Iris pigment epithelial cell (primary cell): Measurements from ENCODE around the gene LRRTM1.
A peak's percentile ranks its signal among the peaks of the same experiment; 100 is the strongest.

Experiments
- DNase-seq: peaks from one replicate; pipeline ENCODE4 v3.0.0-alpha.2; 2011; ENCODE audit warnings: low read depth

The LRRTM1 gene, protein sequence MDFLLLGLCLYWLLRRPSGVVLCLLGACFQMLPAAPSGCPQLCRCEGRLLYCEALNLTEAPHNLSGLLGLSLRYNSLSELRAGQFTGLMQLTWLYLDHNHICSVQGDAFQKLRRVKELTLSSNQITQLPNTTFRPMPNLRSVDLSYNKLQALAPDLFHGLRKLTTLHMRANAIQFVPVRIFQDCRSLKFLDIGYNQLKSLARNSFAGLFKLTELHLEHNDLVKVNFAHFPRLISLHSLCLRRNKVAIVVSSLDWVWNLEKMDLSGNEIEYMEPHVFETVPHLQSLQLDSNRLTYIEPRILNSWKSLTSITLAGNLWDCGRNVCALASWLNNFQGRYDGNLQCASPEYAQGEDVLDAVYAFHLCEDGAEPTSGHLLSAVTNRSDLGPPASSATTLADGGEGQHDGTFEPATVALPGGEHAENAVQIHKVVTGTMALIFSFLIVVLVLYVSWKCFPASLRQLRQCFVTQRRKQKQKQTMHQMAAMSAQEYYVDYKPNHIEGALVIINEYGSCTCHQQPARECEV

DNA sequence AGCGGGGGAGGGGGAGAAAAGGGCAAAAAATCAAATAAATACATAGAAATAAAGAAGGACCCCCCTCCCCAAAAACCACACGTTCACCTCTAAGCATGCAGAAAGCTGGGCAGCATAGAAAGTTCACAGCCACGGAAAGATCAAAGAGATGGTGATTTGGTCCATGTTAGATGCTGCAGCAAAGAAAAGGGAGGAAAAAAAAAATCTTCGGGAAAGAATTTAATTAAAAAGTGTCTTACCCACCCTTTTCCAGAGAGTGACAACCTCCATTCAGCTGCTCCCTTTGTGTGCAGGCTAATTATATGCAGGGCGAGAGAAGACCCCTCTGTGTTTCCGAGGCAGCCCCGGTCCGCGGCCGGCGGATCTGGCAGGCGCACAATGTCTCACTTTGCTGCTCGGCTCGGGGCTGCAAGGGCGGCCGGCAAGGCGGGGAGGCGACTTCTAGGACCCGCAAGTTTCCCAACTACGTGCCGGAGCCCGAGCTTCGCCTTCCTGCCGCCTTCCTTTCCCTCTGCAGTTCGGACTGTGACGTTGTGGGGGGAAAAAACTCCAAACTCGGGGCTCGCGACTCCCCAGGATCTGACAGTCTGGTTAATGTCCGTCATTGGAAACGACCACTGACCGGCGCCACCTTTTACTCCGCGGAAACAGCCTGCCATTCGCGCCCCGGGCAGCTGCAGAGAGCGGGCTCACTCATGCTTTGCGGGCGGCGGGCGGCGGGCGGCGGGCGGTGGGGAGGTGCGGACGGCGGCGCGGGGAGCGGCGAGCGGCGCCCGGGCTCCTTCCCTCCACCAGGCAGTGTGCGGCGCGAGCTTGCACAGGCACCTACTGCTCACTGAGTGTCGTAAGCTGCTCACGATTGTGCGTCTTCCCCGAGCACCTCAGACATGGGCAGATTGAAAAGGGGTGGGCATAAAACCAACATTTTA is at the start of gene LRRTM1:
TSS of gene LRRTM1 (minus strand) at position 844 of the 929 bp plus-strand sequence. CDS start 933 bp downstream, outside the sequence.
- no peak for DNase-seq

DNA sequence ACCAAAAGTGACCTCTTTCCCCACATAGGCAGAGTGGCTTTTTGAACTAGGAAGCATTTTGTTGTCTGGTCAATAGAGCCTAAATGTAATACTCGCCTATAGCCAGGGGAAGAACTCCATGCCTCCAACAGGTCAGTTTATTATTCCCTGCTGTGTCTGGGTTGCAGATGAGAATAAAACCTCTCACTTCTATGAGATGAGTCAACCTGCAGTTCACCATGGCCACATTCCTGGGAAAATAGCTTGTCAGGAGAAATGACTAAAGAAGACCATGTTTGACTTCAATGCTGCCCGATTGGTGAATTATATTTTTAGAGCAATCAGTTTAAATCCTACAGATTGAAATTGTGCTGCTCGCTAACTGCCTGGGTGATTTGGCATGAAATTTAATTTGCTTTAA is 46.7 kb upstream of the LRRTM1 start:
- no peak for DNase-seq

DNA sequence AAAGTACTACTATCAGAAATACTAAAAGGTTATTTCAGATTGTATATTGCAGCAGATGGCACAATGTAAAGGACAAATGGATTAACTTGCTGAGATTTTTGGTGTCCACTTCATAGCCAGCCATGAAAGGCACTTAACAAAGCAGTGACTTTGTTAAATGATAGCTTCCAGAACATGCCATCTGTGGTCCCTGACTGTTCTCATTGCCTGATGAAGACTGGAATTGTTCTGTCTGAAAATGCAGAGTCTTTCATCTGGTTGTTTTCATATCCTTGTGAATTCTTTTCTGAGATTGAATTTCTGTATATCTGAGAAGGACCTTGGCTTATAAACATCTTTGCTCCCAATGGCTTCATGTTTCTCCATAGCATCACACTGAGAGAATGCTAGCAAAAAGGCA is 44.4 kb upstream of the LRRTM1 start:
- DNase-seq: no peak

DNA sequence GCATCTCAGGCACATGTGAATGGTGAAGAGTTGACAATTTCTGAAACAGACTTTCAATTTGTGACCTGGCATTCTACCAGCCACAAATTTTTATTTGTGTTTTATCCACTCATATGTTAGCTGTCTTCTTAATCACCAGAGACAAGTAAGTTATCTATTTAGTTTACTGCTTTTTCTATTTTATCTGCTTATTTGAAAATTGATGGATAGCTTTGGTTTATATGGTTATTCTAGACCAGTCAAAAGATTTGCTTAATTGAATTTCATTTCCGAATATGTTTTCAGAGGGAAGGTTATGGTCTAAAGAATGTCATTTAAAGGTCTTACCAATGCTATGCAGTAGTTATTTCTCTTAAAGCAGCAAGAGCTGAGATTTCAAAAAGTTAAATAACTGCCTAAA is 43.5 kb upstream of the LRRTM1 start:
- no peak for DNase-seq

DNA sequence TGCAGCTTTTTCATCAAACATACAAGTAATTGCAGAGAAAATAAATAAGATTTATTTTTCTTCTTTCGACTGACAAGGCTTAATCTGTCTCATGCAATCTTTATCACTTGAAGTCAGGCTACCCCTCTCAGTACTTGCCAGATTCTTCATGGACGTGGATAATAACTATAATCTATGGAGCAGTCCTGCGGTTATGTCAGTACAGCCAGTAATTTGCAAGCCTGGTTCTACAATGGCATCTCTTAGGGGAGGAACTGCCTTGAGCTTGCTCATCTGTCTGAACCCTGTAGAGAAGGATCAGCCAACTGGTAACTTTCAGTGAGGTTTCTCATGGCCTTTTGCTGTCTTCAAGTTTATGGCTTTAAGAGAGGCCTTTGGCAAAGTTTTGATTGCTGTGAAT is 35.5 kb upstream of the LRRTM1 start:
- DNase-seq: no peak

DNA sequence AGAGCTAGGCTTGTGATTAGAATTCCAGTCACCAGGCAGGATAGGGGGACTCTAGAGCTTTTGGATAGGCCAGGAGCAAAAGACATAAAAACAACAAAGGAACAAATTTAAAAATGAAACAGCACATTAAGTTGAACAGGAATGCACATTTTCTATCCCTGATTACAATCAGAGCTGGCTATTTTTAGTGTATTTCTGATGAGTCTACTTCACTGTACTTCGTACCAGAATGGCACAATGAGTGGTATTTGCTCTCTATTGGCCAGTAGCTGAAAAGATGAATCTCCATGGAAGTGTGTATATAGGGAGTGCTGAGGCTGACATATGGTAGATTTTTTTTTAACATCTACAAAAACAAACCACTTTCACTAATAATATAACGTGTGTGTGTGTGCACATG is 34.2 kb upstream of the LRRTM1 start:
- DNase-seq: no peak

DNA sequence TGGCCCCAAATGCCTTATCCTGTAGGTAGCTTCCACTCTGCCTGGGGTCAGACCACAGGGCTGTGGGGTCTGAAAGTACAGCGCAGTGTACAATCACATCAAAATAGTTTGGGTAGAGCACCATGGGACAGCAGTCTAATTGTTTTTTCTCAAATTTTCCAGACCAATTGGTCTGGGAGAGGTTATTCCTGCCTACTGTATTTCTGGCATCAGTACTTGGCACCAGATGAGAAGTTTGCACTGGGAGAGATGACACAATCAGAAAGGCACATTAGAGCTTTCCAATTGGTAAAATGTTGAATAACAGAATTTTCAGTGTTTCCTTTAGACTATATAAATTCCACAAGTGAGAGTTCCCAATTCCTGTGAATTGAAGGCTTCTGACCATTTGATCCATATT is 30.9 kb upstream of the LRRTM1 start:
- DNase-seq: no peak

DNA sequence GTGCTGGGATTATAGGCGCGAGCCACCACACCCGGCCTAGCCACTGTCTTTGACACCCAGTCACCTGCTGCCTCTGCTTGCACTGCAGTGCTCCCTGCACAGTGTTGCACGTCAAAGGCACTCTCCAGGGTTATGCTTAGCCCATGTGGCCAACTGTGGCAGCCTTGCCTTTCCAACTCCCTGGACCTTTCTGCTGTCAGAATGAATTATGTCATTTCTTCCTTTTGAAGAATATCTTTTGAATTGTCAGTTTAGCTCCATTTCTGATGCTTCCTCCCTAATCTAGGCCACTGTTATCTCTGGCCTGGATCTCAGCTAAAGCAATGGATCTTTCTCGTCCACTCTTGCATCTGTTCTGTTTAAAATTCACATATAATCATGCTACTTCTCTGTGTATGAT is 29.3 kb upstream of the LRRTM1 start:
- no peak for DNase-seq

DNA sequence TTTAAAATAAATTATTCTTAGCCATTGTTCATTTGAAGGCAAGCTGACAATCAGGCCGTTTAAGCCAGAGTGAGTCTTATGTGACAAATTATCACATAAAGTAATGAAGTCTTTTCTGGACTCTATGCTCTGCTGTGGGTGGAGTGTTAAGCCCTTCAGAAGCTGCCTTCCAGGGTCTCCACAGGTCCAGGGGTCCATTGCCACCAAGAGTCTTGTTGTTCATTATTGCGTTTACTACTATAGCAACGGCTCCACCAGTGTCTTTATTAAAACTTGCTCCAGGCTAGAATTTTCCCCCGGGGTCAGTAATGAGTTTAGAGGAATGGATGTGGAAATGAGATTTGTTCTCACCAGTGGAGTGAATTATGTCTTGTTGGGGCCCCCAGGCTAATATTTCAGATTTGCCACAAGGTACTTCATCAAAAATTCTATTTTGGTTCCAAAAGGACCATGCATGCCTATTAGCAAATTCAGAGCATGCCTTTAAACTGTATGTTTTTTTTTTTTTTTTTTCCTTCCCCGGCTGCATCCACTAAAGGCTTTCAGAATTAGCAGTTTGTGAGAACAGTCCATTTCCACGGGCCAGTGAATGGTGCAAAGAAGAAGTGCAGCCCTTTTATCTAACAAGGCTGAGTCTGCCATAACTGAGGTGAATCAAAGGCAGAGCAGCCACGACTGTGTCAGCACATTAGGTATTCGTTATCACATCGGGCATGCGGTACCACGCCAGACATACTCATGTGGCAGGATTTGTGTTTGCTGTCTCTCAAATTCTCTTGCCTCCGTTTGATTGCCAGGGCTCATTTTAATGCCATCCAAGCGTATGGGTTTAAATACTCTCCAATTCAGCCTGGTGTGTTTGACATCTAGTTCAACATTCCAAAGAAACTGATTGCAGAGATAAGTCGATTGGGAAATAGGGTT is 26.2 kb upstream of the LRRTM1 start:
- DNase-seq: no peak

DNA sequence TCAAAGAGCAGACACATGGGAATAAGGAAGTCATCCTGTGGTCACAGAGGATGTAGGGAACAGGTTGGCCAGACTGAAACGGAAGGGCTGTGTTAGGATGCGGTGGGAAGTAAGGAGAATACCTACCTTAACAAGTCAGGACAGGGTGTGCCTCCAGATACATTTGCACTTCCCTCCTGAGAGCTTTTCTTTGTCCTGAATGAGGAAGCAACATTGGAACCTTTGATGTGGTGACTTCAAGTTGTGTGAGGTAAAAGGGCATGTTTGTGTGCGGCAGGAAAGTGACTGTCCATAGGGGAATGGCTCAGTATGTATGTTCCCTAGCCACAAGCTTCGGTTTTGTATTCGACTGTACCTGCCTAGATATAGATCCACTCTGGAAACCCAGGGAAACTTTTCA is 24.9 kb upstream of the LRRTM1 start:
- no peak for DNase-seq

DNA sequence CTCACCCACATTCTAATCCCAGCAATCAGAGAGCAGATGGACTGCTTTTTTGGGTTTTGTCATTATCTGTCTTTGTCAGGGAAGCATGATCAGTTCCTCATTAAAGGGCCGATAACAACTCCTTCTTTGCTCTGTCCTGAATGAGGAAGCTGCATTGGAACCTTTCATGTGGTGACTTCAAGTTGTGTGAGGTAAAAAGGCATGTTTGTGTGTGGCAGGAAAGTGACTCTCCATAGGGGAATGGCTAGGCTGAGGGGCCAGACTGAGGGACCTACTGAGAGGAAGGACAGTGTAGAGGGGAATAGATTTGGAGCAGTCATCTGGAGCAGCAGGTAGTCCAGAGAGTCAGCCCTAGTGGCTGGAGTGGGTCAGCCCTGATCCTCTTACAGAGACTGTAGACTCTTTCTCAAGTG is 23.6 kb upstream of the LRRTM1 start:
- no peak for DNase-seq

DNA sequence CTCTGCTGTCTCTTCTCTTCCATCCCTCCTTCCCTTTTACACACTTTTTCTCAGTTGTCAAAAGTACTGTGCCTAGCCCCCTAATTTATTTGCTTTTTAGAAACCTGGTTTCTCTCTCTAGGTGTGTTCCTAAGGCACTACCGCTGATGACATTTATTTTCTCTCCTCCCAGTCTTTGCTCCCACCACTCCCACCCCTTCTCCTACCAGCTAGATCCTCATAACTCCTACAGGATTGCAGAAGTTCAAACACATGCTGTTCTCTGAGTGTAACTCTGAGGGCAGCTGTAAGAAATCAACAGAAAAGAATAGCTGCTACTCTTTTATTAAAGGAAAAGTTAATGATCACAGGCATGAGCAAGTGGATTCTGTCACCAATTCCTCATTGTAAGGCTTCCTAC is 22.3 kb upstream of the LRRTM1 start:
- no peak for DNase-seq

DNA sequence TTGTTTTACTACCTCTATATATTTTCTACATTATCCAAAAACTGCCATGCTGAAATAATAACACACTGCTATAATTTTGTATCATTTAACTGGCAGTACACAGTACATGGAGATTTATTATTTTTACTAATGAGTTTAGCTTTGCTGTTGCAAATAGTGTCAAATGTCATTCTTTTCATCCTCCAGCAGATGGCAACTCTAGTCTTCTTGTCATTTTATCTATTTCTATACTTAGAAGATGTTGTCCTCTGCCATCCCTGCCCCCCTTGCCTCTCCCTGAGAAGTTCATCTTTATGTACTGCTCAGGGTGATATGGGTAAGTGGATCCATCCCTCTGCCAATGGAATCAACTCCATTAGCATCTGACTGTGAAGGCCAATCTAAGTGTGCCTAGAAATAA is 21.7 kb upstream of the LRRTM1 start:
- peak; percentile 38 for DNase-seq

DNA sequence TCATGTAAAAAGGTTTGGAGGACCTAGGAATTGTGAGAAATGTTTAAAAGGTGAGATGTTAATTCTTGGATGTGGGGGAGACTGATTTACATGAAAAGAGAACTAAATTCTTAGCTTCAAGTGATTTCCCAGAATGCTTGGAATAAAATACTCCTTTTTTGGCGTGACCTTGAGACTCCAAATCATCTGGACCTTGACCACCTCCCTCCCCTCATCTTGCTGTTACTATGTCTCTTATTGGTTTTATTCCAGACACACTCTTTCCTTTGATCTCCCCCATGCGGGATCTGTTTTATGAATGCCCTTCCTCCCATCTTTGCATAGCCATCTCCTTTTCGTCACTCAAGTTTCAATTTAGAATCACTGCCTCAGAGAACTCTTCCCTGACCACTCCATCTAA is 20.0 kb upstream of the LRRTM1 start:
- DNase-seq: no peak

DNA sequence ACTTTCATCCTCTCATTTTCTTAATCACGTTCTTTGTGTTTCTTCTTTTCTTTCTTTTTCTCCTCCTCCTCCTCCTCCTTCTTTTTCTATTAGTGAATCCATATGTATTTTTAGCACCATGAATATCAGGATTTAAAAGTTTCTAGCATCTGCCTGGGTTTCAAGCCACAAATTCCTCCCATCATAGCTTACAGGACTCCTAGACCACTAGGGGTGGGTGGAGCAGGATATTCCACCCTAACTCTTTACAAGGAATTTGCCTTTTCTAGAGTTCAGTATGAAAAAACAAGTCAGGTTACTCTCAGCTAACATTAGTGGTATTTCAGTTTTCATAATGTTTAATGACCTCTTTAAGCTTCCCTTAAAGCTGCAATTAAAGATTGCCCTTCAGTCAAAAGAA is 19.1 kb upstream of the LRRTM1 start:
- DNase-seq: no peak

DNA sequence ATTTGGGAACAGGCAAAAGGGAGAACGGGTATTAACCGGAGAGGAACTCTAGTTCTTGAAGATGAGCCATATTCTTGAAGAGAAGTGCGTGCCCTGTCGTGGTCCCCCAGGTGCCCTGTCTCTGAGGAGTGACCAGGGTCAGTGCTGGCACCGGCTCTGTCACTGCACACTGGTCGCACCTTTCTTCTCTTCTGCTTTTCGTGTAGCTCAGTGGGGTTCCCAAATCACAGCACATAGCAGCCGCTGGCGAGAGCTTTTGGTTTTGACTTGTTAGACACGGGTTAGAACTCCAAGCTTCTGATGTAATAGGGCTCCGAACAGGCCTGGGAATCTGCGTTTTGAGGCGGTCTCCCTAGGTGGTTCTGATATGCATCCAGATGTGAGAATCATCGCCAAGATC is 18.4 kb upstream of the LRRTM1 start:
- DNase-seq: no peak

DNA sequence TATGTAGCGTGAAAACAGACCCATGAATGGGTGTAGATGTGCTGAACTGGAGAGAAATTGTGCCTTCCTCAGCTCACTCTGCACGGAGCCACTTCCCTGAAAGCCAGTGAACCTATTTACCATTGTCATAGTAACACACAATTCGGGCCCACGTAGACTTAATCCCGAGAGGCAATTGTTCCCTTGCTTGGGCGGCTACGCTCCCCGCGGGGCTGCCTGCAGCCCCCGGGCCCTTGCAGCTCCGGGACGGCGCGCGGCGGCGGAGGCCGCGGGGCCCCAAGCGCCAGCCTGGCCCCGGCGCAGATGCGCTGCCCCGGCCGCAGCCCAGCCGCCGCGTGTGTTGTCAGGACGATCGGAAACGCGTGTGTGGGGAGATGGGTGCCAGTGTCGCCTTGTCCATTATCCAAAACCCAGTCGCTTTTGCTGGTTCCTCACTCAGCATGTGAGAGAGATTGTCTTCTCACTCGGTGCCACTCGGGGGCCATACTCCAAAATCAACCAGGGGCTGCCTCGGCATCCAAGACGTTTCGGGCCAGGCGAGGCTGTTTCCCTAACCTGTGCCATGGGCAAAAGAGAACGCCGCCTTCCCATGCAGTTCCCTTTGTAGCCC is 17.9 kb upstream of the LRRTM1 start:
- DNase-seq: no peak

DNA sequence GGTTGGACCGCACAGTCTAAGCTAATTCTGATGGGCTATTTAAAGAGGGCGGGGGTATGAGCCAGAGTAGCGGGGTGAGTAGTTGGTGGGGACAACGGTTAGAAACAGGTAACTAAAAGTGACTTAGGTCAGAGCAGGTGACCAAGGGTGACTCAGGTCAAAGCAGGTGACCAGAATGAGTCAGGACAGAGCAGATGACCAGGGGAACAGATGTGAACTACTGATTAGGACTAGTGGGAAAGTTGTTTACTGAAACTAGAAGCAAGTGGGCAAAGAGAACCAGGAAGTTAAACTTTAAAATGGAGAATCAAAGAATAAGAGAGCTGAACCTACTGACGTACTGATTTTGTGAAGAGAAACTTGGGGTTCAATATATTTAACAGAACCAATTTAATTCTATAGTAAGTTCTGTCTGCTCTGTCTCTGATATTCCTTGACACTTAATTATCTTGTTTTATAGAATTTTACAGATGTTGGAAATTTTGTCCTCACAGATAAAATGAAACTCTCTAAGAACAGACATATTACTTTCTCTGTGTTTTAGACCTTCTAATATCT is 7.8 kb upstream of the LRRTM1 start:
- DNase-seq: no peak

DNA sequence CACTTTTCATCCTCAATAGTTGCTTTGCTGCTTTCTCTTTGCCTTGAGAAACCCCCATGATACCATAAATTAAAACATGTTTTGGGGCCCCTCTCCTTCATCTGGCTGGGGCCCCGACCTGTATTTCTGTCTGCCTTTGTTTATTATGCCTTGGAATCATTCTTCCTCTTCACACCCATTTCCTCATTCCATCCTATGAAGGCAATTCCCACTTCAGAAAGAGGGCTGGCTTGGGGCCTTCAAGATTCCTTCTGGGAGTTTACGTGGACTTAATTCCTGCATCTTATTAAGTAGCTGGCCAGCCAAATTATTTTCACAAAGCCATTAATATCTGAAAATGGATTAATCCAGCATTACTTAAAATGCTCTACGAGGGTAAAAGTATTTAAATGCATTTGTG is 6.8 kb upstream of the LRRTM1 start:
- no peak for DNase-seq

DNA sequence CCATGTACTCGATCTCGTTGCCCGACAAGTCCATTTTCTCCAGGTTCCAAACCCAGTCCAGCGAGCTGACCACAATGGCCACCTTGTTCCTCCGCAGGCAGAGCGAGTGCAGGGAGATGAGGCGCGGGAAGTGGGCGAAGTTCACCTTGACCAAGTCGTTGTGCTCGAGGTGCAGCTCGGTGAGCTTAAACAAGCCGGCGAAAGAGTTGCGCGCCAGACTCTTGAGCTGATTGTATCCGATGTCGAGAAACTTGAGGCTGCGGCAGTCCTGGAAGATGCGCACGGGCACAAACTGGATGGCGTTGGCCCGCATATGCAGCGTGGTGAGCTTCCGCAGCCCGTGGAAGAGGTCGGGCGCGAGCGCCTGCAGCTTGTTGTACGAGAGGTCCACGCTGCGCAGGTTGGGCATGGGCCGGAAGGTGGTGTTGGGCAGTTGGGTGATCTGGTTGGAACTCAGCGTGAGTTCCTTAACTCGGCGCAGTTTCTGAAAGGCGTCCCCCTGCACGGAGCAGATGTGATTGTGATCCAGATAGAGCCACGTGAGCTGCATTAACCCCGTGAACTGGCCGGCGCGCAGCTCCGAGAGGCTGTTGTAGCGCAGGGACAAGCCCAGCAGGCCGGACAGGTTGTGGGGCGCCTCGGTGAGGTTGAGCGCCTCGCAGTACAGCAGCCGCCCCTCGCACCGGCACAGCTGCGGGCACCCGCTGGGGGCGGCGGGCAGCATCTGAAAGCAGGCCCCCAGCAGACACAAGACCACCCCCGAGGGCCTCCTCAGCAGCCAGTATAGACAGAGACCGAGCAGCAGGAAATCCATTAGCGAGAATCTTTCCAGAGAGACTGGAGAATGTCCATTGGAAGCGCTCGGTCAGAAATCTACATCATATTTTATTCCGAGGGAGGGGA is 1.3 kb downstream of the LRRTM1 start:
- DNase-seq: peak; percentile 5
